Hematopoietic multipotent progenitor cell (in vitro differentiated cells): ENCODE measurements around the gene EVA1B. TPM values are rescaled to one million over a fixed set of nuclear protein-coding genes. Genes with fewer than 3 reads are reported as not detected.

Source experiments
- DNase-seq, 3 donors: peaks; one replicate each; pipeline ENCODE4 v3.0.0-alpha.2; 2011 to 2015; ENCODE audit warnings: low read depth in 2 of 3, low spot score in 2 of 3
- total RNA-seq: library from RNA; depleted of rRNA; stranded (reverse); fragments of >200 nt; gene quantifications from one replicate; pipeline ENCODE4 v1.2.3, GENCODE V29; 2012

Gene EVA1B
- total RNA-seq, 1 donor = 143 TPM

- no peak for DNase-seq
Observed at GRCh38 chr1:36349241-36349671, 25.8 kb upstream of the EVA1B start.

GRCh38 chr1:36346741-36347370, 23.4 kb upstream of the EVA1B start:
- DNase-seq = no peak

GRCh38 chr1:36345353-36345752, 21.9 kb upstream of the EVA1B start:
- DNase-seq = no peak

- no peak for DNase-seq
Observed at GRCh38 chr1:36344395-36344680, 20.9 kb upstream of the EVA1B start.

- no peak for DNase-seq
Observed at GRCh38 chr1:36343651-36344394, 20.4 kb upstream of the EVA1B start.

- peak in 1 of 3 donors; percentile 61 for DNase-seq
Observed at GRCh38 chr1:36342426-36343185, 19.2 kb upstream of the EVA1B start.

GRCh38 chr1:36341626-36342320, 18.3 kb upstream of the EVA1B start:
- DNase-seq = no peak

GRCh38 chr1:36339615-36340014, 16.2 kb upstream of the EVA1B start:
- DNase-seq = no peak

- DNase-seq = no peak
Observed at GRCh38 chr1:36339215-36339614, 15.8 kb upstream of the EVA1B start.

- no peak for DNase-seq
Observed at GRCh38 chr1:36337830-36338229, 14.4 kb upstream of the EVA1B start.

GRCh38 chr1:36330940-36331339, 7.5 kb upstream of the EVA1B start:
- DNase-seq = no peak

- no peak for DNase-seq
Observed at GRCh38 chr1:36329817-36330216, 6.4 kb upstream of the EVA1B start.

- no peak for DNase-seq
Observed at GRCh38 chr1:36328713-36329112, 5.3 kb upstream of the EVA1B start.

GRCh38 chr1:36328088-36328480, 4.6 kb upstream of the EVA1B start:
- no peak for DNase-seq

GRCh38 chr1:36327421-36328087, 4.1 kb upstream of the EVA1B start:
- DNase-seq = peak in 1 of 3 donors; percentile 49

- peak in 1 of 3 donors; percentile 64 for DNase-seq
Observed at GRCh38 chr1:36326499-36326898, 3.1 kb upstream of the EVA1B start.

GRCh38 chr1:36324353-36324703, 883 bp upstream of the EVA1B start:
- no peak for DNase-seq

- peak in 2 of 3 donors; percentile 64 to 69 for DNase-seq
Observed at GRCh38 chr1:36322786-36323635, 434 bp downstream of the EVA1B start.

- no peak for DNase-seq
Observed at GRCh38 chr1:36322041-36322785, 1.2 kb downstream of the EVA1B start.
